ENCODE results near the gene SGO2. TPM values are rescaled to one million over a fixed set of nuclear protein-coding genes. Genes with fewer than 3 reads are reported as not detected.
A peak's percentile ranks its signal among the peaks of the same experiment; 100 is the strongest.

The SGO2 gene
- total and polyA plus RNA-seq, 3 donors from 2014 or later = 11.9 to 46.0 (median 25.1) TPM

GRCh38 chr2:200588076-200588678, 62.2 kb downstream of the SGO2 start:
- Histone ChIP-seq H3K27ac (peak overlapping the region in 1 of 2 donors; percentile 87), H3K4me1 (peaks cover 18% of the 10 kb centered on the region), H3K36me3 (ENCODE audit: low read depth, missing control alignments) (no peaks in the 10 kb centered on the region), H3K27me3 (no peaks in the 10 kb centered on the region), H3K9me3 (no peaks in the 10 kb centered on the region), H3K4me3 (no peak overlapping the region)
- intact Hi-C loops (cut with DNase I; ENCODE audit: low total_unique reads) = loop anchor here (10.0 kb wide), 1 partner anchor 107 kb away; no protein-coding TSS in a partner anchor
- TF ChIP-seq CTCF (IDR thresholded peaks at IDR 0.05) (no peak), POLR2A (IDR thresholded peaks at IDR 0.05) (no peak)
- WGBS, 2 donors = 78 to 85% methylated on average over 4 of the region's 4 CpGs
- DNase-seq = no peak

- Histone ChIP-seq H3K4me1 (peaks cover 18% of the 10 kb centered on the region), H3K27me3 (no peaks in the 10 kb centered on the region), H3K36me3 (ENCODE audit: low read depth, missing control alignments) (no peaks in the 10 kb centered on the region), H3K27ac (peak overlapping the region in 1 of 2 donors; percentile 87), H3K9me3 (no peaks in the 10 kb centered on the region), H3K4me3 (no peak overlapping the region)
- DNase-seq = peak; percentile 56
- no peak for TF ChIP-seq POLR2A (IDR thresholded peaks at IDR 0.05)
- no peak for TF ChIP-seq CTCF (IDR thresholded peaks at IDR 0.05)
- intact Hi-C loops (cut with DNase I; ENCODE audit: low total_unique reads) = no loop called here
Observed at GRCh38 chr2:200590090-200590489, 64.1 kb downstream of the SGO2 start.

- DNase-seq = no peak
- Histone ChIP-seq H3K27ac (no peak overlapping the region), H3K9me3 (no peaks in the 10 kb centered on the region), H3K27me3 (no peaks in the 10 kb centered on the region), H3K36me3 (ENCODE audit: low read depth, missing control alignments) (no peaks in the 10 kb centered on the region), H3K4me1 (peaks cover 18% of the 10 kb centered on the region), H3K4me3 (no peak overlapping the region)
- 75 to 90% methylated on average over 5 of the region's 5 CpGs for WGBS, 2 donors
- intact Hi-C loops (cut with DNase I; ENCODE audit: low total_unique reads) = no loop called here
- TF ChIP-seq CTCF (IDR thresholded peaks at IDR 0.05) (no peak), POLR2A (IDR thresholded peaks at IDR 0.05) (no peak)
Observed at GRCh38 chr2:200591308-200591707, 65.3 kb downstream of the SGO2 start.

- H3K27me3 ChIP-seq = no peaks in the 10 kb centered on the region
- no peaks in the 10 kb centered on the region for H3K9me3 ChIP-seq
- TF ChIP-seq POLR2A (IDR thresholded peaks at IDR 0.05) = no peak
- 71 to 80% methylated on average over 1 of the region's 1 CpG for WGBS, 2 donors
- H3K27ac ChIP-seq = no peak overlapping the region
- H3K36me3 ChIP-seq (ENCODE audit: low read depth, missing control alignments) = no peaks in the 10 kb centered on the region
- no peak for DNase-seq
- peaks cover 13% of the 10 kb centered on the region for H3K4me1 ChIP-seq
- intact Hi-C loops (cut with DNase I; ENCODE audit: low total_unique reads) = no loop called here
- H3K4me3 ChIP-seq = no peak overlapping the region
Observed at GRCh38 chr2:200592406-200593075, 66.5 kb downstream of the SGO2 start.

GRCh38 chr2:200593905-200594304, 67.9 kb downstream of the SGO2 start:
- WGBS, 2 donors = 55 to 65% methylated on average over 1 of the region's 1 CpG
- Histone ChIP-seq H3K4me1 (peaks cover 8% of the 10 kb centered on the region), H3K36me3 (ENCODE audit: low read depth, missing control alignments) (no peaks in the 10 kb centered on the region), H3K27me3 (no peaks in the 10 kb centered on the region), H3K27ac (no peak overlapping the region), H3K4me3 (no peak overlapping the region), H3K9me3 (no peaks in the 10 kb centered on the region)
- no peak for DNase-seq
- intact Hi-C loops (cut with DNase I; ENCODE audit: low total_unique reads) = no loop called here
- TF ChIP-seq CTCF (IDR thresholded peaks at IDR 0.05) = no peak
- TF ChIP-seq POLR2A (IDR thresholded peaks at IDR 0.05) = no peak
